HG02981 (cell line): ENCODE data around the gene UACA.

Experiments used
- ATAC-seq: cut with Tn5 transposase; IDR thresholded peaks from one replicate; pipeline ENCODE4 v1.9.1; 2021; ENCODE audit warnings: mild to moderate bottlenecking, moderate library complexity; ENCODE audit not compliant: unreplicated experiment

Gene UACA

DNA sequence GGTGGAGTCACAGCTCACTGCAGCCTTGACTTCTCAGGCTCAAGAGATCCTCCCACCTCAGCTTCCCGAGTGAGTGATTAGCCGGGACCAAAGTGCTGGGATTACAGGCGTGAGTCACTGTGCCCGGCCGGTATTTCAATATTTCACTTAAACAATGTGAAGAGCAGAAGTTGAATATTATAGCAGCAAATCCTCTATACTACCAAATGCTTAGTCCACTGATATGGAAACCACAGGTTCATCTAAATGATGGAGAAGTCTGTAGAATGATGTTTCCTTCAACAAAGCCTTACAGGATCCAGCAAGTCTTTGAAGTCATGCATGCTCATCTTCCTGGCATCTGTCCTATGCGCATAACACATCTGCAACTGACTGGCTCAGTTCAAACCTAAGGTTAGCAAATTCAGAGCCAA is 20.3 kb upstream of the UACA start:
- no peak for ATAC-seq

DNA sequence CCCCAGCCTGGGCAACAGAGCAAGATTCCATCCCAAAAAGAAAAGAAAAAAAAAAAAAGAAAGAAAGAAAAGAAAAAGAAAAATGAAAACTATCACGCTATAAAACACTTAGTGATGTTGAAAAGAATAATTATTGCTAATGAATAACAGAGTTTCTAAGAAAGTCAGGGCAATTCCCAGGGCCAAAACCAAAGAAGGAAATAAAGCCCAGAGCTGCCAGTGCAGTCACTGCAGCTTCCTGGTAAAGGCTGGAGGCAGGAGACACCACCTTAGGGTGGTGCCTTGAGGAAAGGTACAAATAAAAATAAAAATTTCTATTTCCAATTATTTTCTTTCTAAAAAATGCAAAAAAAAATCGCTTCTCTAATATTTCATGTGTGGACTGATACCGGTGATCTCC is 19.7 kb upstream of the UACA start:
- no peak for ATAC-seq

DNA sequence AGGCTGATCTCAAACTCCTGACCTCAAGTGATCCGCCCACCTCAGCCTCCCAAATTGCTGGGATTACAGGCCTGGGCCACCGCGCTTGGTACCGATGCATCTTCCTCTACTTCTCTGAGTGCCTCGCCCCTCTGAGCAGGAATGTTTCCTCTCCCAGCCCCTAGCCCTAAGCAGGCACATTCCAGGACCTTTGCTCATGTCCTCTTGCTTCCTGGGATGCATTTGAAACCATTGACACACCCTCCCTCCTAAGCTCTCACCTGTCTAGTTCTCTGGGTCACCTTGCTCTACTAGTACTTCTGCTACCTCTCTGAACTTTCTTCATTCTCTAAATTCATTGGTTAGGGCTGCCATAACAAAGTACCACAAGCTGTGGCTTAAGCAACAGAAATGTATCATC is 17.9 kb upstream of the UACA start:
- no peak for ATAC-seq

DNA sequence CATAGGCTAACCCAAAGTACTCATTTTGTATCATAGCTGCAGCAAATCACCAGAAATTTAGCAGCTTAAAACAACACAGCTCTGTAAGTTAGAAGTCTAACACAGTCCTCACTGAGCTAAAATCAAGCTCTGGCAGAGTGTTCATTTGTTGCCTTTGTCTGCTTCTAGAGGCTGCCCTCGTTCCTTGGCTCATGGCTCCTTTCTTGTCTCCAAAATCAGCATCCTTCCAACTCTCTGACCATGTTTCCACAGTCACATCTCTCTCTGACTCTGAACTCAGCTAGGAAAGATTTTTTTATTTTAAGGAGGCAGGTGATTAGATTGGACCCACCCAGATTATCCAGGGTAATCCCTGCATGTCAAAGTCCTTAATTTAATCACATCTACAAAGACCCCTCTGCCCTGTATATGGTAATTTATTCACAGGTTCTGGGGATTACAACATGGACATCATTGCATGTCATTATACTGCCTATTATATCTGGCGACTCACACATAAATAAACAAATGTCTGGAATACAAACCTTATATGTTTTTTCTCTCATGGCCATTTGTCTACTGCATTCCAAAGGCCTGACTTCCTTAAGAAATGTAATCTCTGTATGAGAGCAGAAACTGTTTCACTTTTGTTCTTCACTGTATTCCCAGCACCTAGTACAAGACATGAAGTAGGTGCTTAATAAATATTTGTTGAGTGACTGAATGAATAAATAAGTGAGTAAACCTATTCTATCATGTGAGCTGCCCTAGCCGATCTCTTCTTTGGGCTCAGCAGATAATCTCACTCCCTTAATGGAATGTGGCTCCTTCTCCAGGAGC is 15.1 kb upstream of the UACA start:
- no peak for ATAC-seq

DNA sequence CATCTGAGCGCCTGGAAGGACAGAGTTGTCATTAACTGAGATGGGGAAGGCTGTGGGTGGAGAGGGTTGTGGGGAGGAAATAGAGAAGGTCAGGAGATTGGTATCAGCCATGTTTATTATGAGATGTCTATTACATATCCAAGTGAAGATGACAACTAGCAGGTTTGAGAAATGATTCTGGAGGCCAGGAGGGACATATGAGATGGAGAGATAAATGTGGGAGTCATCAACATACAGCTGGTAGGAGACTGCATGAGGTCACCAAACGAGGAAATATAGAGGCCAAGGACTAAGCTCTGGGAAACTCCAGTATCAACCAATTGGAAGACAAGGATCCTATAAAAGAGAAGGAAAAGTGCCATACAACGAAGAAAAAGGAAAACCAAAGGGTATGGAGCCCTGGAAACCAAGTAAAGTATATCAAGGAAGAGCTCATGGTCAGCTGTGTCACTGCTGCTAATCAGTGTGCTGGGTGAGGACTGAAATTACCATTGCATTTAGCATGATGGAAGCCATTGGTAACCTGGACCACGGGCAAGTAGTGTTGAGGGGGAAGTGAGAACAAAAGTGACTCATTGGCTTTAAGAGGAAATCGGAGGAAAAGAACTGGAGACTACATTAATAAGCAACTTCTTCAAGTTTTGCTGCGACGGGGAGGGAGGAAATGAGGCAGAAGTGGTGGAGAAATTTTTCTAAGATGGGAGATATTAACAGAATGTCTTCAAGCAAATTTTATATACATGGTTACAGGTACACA is 14.0 kb upstream of the UACA start:
- peak; percentile 65 for ATAC-seq

DNA sequence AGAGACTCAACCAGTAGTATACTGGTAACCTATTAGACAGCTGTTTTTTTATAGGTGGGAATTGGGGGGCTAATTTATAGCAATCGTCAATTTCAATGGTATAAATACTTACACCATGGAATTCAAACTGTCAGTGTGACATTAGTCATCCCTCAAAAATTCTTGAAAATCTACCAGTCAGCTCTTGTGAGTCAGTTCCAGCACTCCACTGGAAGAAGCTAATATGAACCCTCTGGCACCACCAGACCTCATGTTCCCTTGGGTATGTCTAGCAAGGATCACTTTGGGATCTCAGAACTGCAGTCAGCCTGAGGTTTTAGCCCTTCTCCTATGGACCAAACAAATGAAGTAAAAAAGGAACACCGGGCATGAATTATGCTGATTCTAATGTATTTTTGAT is 11.8 kb upstream of the UACA start:
- ATAC-seq, result no peak

DNA sequence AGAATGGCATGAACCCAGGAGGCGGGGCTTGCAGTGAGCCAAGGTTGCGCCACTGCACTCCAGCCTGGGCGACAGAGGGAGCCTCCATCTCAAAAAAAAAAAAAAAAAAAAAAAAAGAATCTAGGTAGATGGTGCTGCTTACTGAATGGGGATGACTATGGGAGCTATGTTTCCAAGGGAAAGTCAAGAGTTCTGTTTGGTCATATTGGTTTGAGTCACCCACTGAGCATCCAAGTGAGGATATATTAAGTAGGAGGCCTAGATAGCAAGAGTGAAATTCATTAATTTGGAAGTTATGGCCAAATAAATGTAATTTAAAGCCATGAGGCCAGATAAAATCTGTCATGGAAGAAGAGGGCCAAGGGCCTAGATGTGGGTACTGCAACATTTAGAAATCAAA is 9.0 kb upstream of the UACA start:
- no peak for ATAC-seq

DNA sequence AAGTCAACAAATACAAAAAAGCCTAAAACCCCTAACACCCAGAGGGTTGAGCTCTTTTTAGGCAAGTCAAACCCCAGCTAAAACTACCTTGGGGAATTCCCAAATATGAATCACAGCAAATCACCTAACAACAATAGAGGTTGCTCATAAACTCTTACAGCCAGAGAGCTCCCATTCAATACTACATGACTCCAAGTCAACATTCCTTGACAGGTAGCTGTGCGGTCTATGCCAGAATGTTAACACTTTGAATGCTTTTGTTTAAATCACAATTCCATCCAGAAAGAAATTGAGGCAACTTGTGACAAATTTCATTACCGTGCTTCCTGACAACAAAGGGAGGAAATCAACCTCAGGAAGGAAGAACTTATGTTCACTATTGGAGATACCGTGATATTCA is 7.5 kb upstream of the UACA start:
- no peak for ATAC-seq

DNA sequence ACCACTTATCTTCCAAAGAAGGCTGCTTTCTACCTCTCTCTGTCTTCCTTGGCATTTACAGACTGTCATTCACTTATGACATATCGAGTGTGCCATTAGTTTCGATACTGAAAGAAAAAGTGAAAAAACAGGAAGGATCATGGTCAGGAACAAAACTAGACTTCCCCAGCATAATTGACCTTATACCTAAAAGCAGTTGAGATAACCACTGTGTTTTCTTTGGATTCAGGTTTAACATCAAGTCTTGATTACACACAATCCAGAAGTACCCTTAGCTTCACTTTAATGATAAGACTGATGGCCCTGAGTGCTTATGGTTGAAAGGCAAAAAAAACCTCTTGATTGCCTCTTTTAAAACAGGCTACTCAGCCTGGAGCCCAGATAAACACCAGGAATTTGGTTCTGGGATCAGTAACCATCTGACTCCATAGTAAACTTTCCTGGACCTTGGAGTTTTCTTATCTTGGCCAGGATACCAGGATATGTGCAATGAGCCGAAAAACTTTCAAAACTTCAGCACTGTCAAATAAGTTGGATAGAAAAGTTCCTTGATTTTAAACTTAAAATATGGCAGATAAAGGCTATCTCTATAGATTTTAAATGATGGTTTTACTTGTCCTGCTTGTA is 5.0 kb upstream of the UACA start:
- no peak for ATAC-seq

DNA sequence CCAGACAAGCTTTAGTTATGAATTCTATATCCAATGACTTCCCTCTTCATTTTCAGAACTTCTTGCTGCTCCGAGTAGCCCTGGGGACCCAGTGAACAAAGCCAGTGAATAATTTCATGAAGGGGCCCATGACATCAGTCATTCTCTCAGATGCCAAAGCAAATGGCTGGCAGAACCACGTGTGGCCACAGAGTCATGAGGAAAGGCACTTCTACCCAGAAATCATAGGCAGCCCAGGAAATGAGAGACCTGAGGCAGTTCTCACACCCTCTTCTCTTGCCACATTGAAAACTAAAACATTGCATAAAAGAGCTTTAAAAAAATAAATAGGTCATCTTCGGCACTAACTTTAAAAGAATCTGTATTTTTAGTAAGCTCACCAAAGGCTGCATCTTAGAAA is 4.3 kb upstream of the UACA start:
- no peak for ATAC-seq

DNA sequence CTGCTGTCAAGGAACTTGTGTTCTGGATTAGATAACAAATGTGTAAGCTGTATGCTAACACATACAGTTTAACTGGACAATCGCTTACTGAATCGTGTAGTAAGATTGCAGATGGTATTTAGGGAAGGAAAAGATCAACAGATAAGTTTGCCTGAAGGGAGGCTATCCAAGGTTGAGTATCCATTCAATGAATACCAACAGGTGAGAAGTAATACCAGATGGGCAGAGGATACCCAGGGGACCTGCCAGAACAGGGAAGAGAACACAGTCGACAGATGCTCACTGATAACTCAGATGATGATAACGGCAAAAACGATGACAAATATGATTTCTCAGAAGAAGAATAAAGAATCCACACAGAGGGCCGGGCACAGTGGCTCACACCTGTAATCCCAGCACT is 3.2 kb upstream of the UACA start:
- no peak for ATAC-seq

DNA sequence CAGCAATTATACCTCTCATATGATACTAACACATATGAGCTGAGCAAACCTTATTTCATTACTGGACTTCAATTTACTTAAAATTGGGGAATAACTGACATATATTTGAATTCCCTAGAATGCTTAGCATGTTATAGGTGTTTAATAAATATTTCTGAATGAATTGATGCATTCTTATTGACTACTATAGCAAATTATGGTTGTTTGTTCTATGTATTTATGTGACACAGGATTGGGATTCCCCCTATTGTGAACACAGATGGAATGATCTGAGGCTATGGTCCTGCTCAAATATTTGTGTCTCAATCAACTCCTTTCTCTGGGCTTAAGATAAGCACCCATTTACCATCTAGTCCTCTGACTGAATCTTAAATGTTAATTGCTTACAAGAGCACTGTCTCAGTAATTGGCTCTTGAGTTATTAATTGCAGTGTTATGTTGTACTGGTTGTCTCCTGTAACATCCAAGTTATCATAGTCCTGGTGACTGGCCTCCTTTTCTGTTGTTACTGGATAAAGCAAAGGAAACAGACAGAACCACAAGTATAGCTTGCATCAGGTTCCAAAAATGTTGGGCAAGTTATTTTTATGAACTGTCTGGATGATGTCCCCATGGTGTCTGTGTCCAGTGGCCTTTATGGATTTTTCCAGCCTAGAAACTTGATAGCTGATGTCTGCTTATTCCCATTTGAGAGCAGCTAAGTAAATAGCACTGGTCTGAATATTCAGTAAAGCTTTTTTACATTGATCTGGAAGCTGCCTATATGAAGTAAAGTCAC is 2.3 kb upstream of the UACA start:
- no peak for ATAC-seq

DNA sequence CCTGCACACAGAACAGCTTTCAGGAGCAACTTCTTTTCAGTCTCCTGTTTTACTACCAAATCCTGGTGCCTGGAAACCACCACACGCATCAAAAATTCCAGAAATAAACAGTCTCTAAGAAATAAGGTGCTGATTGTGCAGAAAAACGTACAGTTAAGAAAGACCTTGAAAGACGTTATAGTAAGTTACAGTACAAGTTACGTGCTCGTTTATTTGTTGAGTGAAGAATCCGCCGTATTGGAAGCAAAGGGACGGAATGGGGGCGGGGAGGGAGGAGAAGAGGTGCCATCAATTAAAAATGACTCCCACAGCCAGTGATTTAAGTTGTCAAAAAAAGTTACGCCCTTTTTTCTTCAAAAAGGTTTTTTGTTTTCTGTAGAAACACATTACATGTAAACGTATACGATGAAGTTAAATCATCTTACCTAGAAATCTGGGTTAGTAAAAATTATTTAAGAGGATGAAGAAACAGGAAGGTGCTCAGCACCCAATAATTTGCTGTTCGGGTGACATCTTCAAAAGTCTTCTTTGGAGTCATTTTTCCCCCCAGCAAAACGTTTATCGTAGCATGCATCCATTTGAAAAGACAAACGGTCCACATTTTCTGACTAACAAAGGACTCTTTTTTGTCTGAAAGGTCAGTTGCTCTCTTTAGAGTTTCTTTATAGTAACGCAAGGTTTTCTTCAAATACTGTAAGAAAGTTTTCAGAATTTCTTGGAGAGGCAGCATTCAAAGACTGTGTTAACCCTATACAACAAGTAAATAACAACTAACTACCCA is 782 bp upstream of the UACA start:
- no peak for ATAC-seq

DNA sequence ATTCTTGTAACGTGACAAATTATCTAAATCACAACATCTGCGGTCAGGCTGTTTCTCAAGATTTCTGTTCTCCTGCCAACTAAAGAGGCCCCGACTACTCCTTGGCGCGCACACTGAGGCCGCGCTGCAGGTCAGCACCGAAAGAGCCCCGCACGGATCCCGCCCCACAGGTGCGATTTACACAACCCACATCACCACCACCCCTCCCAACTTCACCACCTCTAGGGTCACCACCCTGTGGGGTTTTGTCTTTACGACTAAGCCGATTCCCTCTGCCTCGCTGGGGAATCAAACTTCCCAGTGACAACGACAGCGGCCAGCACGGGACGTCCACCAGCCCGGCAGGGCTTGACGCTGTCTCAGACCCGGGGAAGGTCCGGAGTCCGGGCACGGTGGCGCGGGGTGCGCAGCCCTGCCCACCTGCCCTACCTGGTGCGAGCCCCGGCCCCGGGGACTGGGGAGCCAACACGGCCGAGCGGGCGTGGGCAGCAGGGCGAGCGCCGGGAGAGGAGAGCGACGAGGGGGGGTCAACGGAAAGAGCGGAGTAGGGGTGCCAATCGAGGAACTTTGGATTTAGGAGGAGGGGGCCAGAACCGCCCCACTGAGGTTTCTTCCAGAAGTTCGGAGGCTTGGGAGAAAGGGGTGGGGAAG is 764 bp downstream of the UACA start:
- no peak for ATAC-seq

DNA sequence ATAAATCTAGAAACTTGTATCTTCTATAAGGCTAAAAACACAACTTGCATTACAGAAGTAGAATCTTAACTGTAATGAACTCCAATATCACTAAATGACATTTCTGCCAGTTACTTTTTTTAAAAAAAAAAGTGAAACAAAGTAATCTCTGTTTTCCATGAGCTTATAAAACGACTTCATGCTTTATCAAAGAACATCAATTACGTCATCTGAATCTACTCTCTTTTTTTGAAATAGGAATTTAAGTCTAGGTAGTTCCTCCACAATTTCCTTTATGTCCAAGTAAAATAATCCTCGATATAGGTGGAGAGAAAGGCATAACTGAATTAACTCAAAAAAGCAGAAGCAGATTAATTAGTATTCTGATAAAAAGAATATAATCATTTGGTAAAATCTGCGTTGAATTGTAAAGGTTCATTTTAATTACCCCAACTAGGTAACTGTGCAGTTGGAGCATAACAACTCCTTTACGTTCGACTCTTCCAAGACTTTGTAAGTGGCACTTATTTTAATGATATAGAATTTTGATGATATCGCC is 1.4 kb downstream of the UACA start:
- ATAC-seq, result no peak

DNA sequence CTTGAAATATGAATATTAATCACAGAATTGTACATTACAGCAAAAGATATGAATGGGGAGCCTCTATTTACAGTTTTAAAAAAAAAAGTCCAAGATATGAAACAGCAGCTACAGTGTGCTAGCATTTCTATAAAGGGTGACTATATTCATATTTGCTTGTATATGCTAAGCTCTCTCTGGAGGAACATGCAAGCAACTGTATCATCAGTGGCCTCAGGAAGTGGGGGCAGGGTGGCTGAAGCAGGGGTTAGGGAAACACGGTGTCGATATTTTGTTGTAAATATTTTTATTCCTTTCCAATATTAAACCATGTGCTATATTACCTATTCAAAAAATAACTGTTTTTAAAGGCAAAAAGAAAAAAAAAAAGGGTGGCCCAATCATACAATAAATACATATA is 2.3 kb downstream of the UACA start:
- no peak for ATAC-seq

DNA sequence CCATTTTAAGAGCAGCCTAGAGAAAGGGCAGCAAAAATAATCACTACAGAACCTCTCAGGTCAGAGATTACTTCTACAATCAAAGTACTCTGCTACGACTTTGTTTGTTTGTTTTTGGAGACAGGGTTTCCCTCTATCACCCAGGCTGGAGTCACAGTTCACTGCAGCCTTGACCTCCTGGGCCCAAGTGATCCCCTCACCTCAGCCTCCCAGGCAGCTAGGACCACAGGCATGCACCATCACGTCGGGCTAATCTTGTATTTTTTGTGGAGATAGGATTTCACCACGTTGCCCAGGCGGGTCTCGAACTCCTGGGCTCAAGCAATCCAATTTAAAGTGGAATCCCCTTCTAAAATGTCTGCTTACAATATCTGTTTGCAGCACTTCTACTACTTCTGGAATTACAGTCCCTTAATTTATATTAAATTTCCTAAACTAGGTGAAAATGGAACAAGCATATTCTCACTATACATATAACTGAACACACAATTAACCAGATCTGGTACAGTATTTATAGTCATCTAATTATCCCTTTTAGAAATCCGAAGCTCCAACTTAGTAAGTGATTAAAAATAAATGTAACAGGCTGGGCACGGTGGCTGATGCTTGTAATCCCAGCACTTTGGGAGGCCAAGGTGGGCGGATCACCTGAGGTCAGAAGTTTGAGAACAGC is 4.4 kb downstream of the UACA start:
- ATAC-seq, result no peak

DNA sequence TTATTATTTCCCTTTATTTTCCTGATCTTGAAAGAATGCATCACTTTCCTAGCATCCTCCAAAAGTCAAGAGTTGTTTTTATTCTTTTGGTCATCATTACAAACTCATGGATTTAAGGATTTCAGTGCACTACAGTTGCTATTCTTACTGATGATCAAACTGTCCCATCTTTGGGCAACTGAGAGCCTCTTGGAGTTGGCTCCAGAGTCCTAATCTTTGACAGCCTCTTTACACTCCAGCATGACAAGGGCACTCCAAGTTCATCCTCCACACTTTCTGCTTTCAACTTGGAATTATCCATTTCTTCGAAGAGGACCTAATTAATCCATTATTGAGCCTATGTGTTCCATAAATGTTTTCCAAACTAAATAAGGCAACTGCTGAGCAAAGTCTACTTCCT is 5.7 kb downstream of the UACA start:
- no peak for ATAC-seq

DNA sequence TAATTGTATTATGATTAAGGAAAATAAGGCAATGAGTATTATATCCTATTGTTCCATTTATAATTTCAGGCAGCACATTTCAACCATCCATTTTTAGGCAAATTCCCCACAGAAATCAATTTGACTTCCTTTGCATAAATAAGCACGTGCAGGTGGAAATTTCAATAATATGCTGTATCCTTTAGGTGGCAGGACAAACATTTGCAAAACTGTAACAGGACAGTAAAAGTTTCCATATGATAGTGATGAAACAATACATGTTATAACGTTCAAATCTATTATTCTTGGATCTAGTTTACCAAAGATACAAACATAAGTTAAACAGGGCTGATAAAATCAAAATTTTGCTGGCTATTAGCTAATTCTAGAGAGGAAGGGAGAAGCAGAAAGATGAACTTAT is 8.5 kb downstream of the UACA start:
- no peak for ATAC-seq
